OCI-LY3 (cell line): ENCODE results near the gene MAP3K4.

ENCODE experiments used
- CTCF ChIP-seq: fragments of 200-600, 300-600 bp; sonication (generic); IDR thresholded peaks from 2 replicates; pipeline ENCODE4 v1.5.1; 2014; ENCODE audit warnings: antibody characterized with exemption, low read length, low read depth
- EZH2phosphoT487 ChIP-seq: fragments of 200-600 bp; shearing (Covaris generic); IDR thresholded peaks from 2 replicates; pipeline ENCODE4 v1.6.1; 2018; ENCODE audit warnings: antibody characterized with exemption, mixed run types, low read depth

GRCh38 chr6:160956300-160957035, 35.1 kb upstream of the MAP3K4 start:
- TF ChIP-seq CTCF (no peak), EZH2phosphoT487 (no peak)
